Activated T-helper 17 cell treated with anti-CD3 and anti-CD28 coated beads, Interleukin-2, amount 50 U/mL, for 72 hours (primary cell): Measurements from ENCODE around the gene OR1J4. TPM values are rescaled to one million over a fixed set of nuclear protein-coding genes. Genes with fewer than 3 reads are reported as not detected.
"Not testable (repeated sequence)": the region's sequence is repeated elsewhere in the genome, so short reads cannot be mapped to it uniquely, and the experiment has no call there.

Experiments
- ATAC-seq: fragments of 150-1000 bp; cut with Tn5 transposase; replicated peaks from 2 replicates; pipeline ENCODE4 v1.10.0; 2021; ENCODE audit warnings: mild to moderate bottlenecking, moderate library complexity
- H3K27ac Mint-ChIP-seq: one replicate; pipeline ENCODE4 v1.8.0; 2022; ENCODE audit warnings: mixed read lengths
- H3K27me3 Mint-ChIP-seq: one replicate; pipeline ENCODE4 v1.8.0; 2022; ENCODE audit warnings: mixed read lengths
- H3K36me3 Mint-ChIP-seq: one replicate; pipeline ENCODE4 v1.8.0; 2022; ENCODE audit warnings: low read depth, mild to moderate bottlenecking, mixed read lengths
- H3K4me1 Mint-ChIP-seq: one replicate; pipeline ENCODE4 v1.8.0; 2022; ENCODE audit warnings: mixed read lengths
- H3K4me3 Mint-ChIP-seq: one replicate; pipeline ENCODE4 v1.8.0; 2022; ENCODE audit warnings: mild to moderate bottlenecking, mixed read lengths
- H3K9me3 Mint-ChIP-seq: one replicate; pipeline ENCODE4 v1.8.0; 2022; ENCODE audit warnings: mixed read lengths
- total RNA-seq, 2 donors: library from RNA; stranded (reverse); gene quantifications; one replicate each; pipeline ENCODE4 v1.2.3, GENCODE V29; 2022

OR1J4 gene, protein sequence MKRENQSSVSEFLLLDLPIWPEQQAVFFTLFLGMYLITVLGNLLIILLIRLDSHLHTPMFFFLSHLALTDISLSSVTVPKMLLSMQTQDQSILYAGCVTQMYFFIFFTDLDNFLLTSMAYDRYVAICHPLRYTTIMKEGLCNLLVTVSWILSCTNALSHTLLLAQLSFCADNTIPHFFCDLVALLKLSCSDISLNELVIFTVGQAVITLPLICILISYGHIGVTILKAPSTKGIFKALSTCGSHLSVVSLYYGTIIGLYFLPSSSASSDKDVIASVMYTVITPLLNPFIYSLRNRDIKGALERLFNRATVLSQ
- not detected for total RNA-seq

DNA sequence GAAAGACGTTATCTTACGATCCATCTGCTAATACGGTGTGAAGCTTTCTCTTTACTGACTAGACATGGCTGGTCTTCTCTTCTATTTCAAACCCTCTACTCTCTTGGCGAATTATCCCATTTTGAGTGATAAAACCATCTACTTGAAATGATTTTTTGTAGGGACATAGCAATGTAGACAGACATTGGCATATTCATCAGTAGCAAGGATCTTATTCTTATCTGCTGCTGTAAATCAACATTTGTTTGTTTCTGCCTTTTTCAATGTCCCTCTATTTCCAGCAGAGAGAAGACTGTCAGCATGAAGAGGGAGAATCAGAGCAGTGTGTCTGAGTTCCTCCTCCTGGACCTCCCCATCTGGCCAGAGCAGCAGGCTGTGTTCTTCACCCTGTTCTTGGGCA lies at the start of gene OR1J4:
OR1J4 (plus strand) TSS at position 301 of the 400 bp plus-strand sequence; CDS start at position 301, 0 bp downstream.
- ATAC-seq = no peak
- Mint-ChIP-seq H3K4me1 (no peaks in the 10 kb centered on the region), H3K4me3 (no peak within 1 kb of the TSS), H3K36me3 (no peaks in the 10 kb centered on the region), H3K9me3 (no peaks in the 10 kb centered on the region), H3K27me3 (peaks cover 6% of the 10 kb centered on the region), H3K27ac (no peak within 1 kb of the TSS)

DNA sequence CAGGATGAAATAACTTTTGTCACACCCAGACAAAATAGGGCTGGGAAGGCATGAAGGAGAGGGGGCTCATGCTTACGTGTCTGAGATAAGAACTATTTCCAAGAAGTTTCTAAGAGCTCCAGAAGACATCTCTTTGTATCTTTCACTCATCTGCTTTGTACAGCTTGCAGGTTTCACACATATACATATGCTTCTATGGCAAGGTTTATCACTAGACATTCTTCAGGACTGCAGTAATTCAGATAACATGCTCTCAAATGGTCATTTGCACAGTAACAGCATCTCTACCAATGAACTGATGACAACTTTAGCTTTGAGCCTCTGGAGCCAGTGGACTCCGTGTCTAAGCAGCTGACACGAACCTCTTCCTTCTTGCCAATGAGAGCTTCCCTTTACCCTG lies 44.4 kb upstream of the OR1J4 start:
- Mint-ChIP-seq H3K4me1 (peaks cover 4% of the 10 kb centered on the region), H3K27ac (no peak overlapping the region), H3K4me3 (no peak overlapping the region), H3K36me3 (no peaks in the 10 kb centered on the region), H3K27me3 (peaks cover 16% of the 10 kb centered on the region), H3K9me3 (no peaks in the 10 kb centered on the region)
- ATAC-seq = no peak

DNA sequence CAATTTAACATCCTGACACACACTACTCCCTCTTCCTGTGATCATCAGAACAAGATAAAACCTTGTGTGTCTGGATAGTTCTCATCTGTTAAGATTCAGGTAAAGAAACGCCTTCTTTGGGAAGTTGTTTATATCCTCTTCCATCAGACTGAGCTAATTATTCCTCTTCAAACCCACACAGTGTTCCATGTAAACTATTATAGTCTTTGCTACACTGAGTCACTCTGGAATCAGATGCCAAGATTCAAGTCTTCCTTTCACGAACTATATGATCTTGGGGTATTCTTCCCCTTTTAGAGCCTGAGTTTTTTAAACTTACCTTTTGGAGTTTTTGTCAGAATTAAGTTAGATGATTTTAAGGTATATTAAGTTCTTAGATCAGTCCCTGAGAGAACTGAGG lies 43.2 kb upstream of the OR1J4 start:
- peaks cover 15% of the 10 kb centered on the region for H3K27me3 Mint-ChIP-seq
- no peak for ATAC-seq
- no peak overlapping the region for H3K27ac Mint-ChIP-seq
- no peak overlapping the region for H3K4me3 Mint-ChIP-seq
- no peaks in the 10 kb centered on the region for H3K9me3 Mint-ChIP-seq
- H3K4me1 Mint-ChIP-seq = peaks cover 4% of the 10 kb centered on the region
- H3K36me3 Mint-ChIP-seq = no peaks in the 10 kb centered on the region

DNA sequence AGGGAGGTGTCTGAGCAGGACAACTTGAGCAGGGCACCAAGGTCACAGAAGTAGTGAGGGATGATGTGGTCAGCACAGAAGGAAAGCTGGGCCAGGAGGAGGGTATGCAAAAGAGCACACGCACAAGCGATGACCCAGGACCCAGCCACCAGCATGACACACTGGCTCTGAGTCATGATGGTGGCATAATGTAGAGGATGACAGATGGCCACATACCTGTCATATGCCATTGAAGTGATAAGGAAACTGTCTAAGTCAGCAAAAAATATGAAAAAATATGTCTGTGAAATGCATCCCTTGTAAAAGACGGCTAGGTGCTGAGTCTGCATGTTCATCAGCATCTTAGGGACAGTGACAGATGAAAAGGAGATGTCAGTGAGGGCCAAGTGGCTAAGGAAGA lies 41.6 kb upstream of the OR1J4 start:
- Mint-ChIP-seq H3K27me3 (peaks cover 15% of the 10 kb centered on the region), H3K27ac (no peak overlapping the region), H3K36me3 (no peaks in the 10 kb centered on the region), H3K4me1 (peaks cover 4% of the 10 kb centered on the region), H3K9me3 (no peaks in the 10 kb centered on the region), H3K4me3 (no peak overlapping the region)
- ATAC-seq = peak; percentile 99

DNA sequence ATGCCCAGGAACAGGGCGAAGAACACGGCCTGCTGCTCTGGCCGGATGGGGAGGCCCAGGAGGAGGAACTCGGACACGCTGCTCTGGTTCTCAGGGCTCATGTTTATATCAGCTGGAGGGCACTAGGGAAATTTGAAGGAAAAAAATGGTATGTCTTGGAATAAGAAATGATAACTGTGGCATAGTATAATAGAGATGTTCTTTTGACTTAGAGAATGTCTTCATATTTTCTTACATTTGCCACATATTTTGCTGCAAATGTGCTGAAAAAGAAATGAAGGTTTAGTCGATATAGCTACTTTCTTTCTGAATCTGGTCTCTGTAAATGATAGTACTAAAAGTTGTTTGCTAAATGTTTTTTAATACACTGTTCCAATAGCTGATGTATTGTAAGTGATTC lies 41.1 kb upstream of the OR1J4 start, which contains the start of gene OR1J1:
OR1J1 (minus strand) TSS at position 101 of the 400 bp plus-strand sequence; CDS start at position 101, 0 bp downstream.
- Mint-ChIP-seq H3K4me3 (no peak within 1 kb of the TSS), H3K36me3 (no peaks in the 10 kb centered on the region), H3K4me1 (peaks cover 4% of the 10 kb centered on the region), H3K27me3 (peaks cover 15% of the 10 kb centered on the region), H3K9me3 (no peaks in the 10 kb centered on the region), H3K27ac (no peak within 1 kb of the TSS)
- no peak for ATAC-seq

DNA sequence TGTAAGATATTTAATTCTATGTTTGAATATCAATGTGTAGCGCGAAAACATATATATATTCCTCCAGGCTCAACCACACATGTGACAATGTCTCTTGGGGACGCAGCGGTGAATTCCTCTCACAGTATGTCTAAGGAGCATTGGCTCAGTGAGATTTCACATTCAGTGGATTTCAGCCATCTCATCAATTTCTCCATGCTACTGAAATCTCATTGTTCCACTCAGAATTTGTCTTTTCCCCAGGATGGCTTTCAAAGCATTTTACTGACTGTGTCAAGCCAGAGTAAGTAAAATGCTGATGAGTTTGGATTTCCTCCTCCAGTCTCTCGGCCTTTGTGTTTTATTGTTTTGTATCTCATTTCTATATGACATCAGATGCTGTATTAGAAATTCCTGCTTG lies 39.9 kb upstream of the OR1J4 start:
- H3K36me3 Mint-ChIP-seq = no peaks in the 10 kb centered on the region
- ATAC-seq = no peak
- no peak overlapping the region for H3K27ac Mint-ChIP-seq
- no peak overlapping the region for H3K4me3 Mint-ChIP-seq
- no peaks in the 10 kb centered on the region for H3K9me3 Mint-ChIP-seq
- H3K27me3 Mint-ChIP-seq = peaks cover 15% of the 10 kb centered on the region
- H3K4me1 Mint-ChIP-seq = peaks cover 4% of the 10 kb centered on the region

DNA sequence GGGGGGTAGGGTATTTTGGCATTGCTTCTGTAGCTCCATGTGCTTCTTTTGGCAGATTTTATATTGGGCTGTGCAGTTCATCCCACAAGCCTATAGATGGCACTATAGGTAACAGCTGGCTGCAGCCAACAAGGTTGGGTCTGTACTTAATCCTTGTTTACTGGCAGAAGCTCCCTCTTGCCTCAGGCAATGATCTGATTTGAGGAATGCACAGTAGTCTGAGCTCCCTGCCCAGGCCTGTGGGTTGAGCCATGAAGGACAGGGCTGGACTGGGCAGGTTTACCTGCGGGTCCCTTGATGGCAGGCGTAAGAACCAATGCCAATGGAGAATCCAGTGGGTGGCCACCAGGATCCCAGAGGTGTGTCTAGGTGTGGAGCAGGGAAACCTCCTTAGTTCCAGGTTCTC lies 20.1 kb upstream of the OR1J4 start:
- no peaks in the 10 kb centered on the region for H3K9me3 Mint-ChIP-seq
- no peaks in the 10 kb centered on the region for H3K4me1 Mint-ChIP-seq
- H3K27ac Mint-ChIP-seq = no peak overlapping the region
- H3K27me3 Mint-ChIP-seq = peaks cover 18% of the 10 kb centered on the region
- H3K36me3 Mint-ChIP-seq = no peaks in the 10 kb centered on the region
- H3K4me3 Mint-ChIP-seq = no peak overlapping the region
- ATAC-seq = peak; percentile 54

DNA sequence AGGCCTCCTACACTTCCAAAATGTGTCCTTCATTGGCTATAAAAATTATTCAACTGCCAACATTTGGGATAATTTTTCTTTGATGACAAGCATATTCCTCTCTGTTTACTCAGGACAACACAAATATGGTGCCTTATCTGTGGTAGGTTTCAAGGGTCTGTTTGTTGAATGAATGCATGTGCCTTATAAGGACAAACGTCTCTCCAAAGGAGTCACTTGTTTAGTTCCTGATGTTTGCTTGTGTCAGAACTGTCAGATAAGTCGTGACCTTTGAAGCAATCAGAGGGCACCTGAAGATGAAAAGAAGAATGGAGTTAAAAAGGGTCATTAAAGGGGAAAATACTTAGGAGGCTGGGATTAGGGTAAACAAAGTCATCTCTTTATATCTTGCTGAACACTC lies 12.0 kb upstream of the OR1J4 start:
- no peaks in the 10 kb centered on the region for H3K4me1 Mint-ChIP-seq
- no peak overlapping the region for H3K27ac Mint-ChIP-seq
- no peak for ATAC-seq

DNA sequence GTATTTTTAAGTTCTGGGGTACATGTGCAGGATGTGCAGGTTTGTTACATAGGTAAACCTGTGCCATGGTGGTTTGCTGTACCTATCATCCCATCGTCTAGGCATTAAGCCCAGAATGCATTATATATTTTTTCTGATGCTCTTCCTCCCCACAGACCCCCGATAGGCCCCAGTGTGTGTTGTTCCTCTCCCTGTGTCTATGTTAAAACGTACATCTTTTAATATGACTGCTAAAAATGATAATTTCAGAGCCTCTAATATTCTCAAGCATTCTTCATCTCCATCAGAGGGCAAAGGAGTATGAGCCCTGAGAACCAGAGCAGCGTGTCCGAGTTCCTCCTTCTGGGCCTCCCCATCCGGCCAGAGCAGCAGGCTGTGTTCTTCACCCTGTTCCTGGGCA lies 8.4 kb upstream of the OR1J4 start, which contains the start of gene OR1J2:
OR1J2 (plus strand) TSS at position 301 of the 400 bp plus-strand sequence; CDS start at position 301, 0 bp downstream.
- Mint-ChIP-seq H3K27ac (no peak within 1 kb of the TSS), H3K36me3 (no peaks in the 10 kb centered on the region), H3K27me3 (peaks cover 11% of the 10 kb centered on the region), H3K9me3 (no peaks in the 10 kb centered on the region), H3K4me3 (no peak within 1 kb of the TSS), H3K4me1 (no peaks in the 10 kb centered on the region)
- ATAC-seq = no peak

More for the DNA sequence above, 12.0 kb upstream of the OR1J4 start:
- no peak overlapping the region for H3K4me3 Mint-ChIP-seq
- H3K27me3 Mint-ChIP-seq = peaks cover 11% of the 10 kb centered on the region
- no peaks in the 10 kb centered on the region for H3K9me3 Mint-ChIP-seq
- H3K36me3 Mint-ChIP-seq = no peaks in the 10 kb centered on the region

DNA sequence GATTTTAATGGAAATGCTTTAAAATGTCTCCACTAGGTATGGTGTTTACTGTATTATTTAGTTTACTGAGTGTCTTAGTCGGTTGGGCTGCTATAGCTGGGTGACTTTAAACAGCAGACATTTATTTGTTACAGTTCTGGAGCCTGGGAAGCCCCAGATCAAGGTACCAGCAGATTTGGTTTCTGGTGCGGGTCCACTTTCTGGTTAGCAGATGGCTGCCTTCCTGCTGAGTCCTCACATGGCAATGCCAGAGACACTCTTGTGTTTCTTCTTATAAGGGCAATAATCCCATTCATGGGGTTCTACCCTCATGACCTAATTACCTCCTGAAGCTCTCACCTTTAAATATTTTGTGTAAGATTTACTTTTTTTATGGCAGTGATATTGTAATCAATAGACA lies 715 bp upstream of the OR1J4 start:
- Mint-ChIP-seq H3K36me3 (no peaks in the 10 kb centered on the region), H3K4me1 (no peaks in the 10 kb centered on the region), H3K4me3 (no peak overlapping the region), H3K27ac (no peak overlapping the region), H3K27me3 (peaks cover 3% of the 10 kb centered on the region), H3K9me3 (no peaks in the 10 kb centered on the region)
- no peak for ATAC-seq

DNA sequence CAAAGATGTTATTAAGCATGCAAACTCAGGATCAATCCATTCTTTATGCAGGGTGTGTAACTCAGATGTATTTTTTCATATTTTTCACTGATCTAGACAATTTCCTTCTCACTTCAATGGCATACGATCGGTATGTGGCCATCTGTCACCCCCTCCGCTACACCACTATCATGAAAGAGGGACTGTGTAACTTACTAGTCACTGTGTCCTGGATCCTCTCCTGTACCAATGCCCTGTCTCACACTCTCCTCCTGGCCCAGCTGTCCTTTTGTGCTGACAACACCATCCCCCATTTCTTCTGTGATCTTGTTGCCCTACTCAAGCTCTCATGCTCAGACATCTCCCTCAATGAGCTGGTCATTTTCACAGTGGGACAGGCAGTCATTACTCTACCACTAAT lies 435 bp downstream of the OR1J4 start:
- Mint-ChIP-seq H3K27ac (no peak overlapping the region), H3K4me3 (no peak overlapping the region)
- no peak for ATAC-seq

DNA sequence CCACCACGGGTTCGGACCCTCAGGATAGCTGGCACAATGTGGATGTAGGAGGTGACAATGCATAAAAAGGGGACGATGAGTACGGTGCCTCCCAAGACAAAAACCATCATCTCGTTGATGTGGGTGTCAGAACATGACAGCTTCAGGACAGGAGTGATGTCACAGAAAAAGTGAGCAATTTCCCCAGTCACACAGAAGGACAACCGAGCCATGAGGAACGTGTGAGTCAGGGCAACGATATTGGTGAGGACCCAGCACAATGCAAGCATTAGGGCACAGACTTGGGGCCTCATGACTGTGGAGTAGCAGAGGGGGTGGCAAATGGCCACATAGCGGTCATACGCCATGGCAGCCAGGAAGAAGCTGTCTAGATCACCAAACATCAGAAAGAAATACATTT lies 7.7 kb downstream of the OR1J4 start:
- H3K27me3 Mint-ChIP-seq = peaks cover 8% of the 10 kb centered on the region
- H3K4me1 Mint-ChIP-seq = no peaks in the 10 kb centered on the region
- peak; percentile 83 for ATAC-seq
- H3K4me3 Mint-ChIP-seq = no peak overlapping the region
- H3K9me3 Mint-ChIP-seq = no peaks in the 10 kb centered on the region
- H3K36me3 Mint-ChIP-seq = no peaks in the 10 kb centered on the region
- peak overlapping the region; percentile 26 for H3K27ac Mint-ChIP-seq

More for the DNA sequence above, 435 bp downstream of the OR1J4 start:
- Mint-ChIP-seq H3K27me3 (peaks cover 6% of the 10 kb centered on the region), H3K4me1 (no peaks in the 10 kb centered on the region), H3K36me3 (no peaks in the 10 kb centered on the region), H3K9me3 (no peaks in the 10 kb centered on the region)

DNA sequence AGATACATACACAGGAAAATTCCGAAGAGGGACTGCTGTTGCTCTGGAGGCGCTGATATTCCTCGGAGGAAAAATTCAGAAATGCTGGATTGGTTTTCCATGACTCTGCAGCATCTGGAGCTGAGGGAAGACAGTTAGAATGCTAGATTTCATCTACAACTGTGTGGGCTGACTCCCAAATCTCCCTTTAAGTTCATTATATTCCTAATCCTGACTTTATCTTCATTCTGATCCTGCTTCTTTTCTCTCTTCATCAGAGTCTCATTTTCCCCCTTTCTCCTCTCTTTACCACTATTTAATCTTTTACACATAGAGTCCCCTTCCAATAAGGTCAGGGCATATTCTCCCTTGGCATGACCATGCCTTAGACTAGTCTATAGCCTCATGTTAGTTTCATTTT lies 8.3 kb downstream of the OR1J4 start, which contains the start of gene OR1N1:
OR1N1 (minus strand) TSS at position 101 of the 400 bp plus-strand sequence; CDS start at position 101, 0 bp downstream.
- Mint-ChIP-seq H3K4me1 (no peaks in the 10 kb centered on the region), H3K27me3 (peaks cover 8% of the 10 kb centered on the region), H3K36me3 (no peaks in the 10 kb centered on the region), H3K27ac (peak within 1 kb of the TSS; percentile 26), H3K9me3 (no peaks in the 10 kb centered on the region), H3K4me3 (no peak within 1 kb of the TSS)
- no peak for ATAC-seq

DNA sequence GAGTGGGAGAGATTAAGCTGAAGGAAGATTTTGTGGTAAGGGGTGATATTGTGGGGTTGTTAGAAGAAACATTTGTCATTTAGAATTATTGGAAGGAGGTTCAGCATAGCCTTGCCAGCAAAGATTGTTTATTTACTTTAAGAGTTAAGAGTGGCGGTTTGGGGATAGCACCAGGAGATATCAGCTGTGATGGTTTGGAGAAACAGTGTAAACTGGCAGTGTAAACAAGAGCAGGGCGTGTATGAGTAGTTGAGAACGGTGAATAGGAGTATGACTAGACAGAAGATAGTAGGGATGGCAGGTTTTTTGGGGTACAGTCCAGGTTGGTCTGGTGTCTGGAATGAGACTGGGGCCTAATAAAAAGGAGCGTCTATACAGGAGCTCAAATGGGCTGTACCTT lies 12.2 kb downstream of the OR1J4 start:
- not testable (repeated sequence) for H3K4me1 Mint-ChIP-seq, H3K36me3 Mint-ChIP-seq, H3K9me3 Mint-ChIP-seq, ATAC-seq, H3K4me3 Mint-ChIP-seq, H3K27ac Mint-ChIP-seq, H3K27me3 Mint-ChIP-seq

DNA sequence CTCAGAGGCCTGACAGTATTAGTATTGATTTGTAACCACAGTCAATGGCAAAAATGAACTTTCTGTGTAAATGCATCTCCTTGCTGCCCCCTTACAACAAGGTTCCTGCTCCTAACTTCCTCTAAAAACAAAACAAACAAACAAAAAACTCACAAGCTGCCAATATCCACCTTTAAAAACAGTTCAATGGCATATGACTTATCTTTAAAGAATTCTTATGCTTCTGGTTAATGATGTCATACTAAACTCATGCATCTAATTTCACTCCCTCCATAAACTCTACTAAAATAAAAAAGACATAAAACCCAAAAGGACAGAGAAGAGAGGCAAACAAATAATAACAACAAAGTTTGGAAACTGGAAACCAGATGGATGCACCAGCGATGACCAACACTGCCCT lies 17.2 kb downstream of the OR1J4 start:
- Mint-ChIP-seq H3K36me3 (no peaks in the 10 kb centered on the region), H3K9me3 (peaks cover 7% of the 10 kb centered on the region), H3K27ac (no peak overlapping the region), H3K27me3 (no peaks in the 10 kb centered on the region), H3K4me1 (no peaks in the 10 kb centered on the region), H3K4me3 (no peak overlapping the region)
- ATAC-seq = no peak
